Heart left ventricle (tissue), 13 donors: ENCODE results near the gene TOP3B.

Experiments used
- POLR2A ChIP-seq, 2 donors: fragments of 450-650 bp; IDR thresholded peaks; one replicate each; pipeline ENCODE4 v1.6.1; 2017; ENCODE audit warnings: antibody characterized with exemption in 2 of 2, mild to moderate bottlenecking in 2 of 2, moderate library complexity in 2 of 2
- TF ChIP-seq, protein P1 (sequence below), 12 donors: fragments of 200-600 bp; sonication (generic) in 4 of 12; IDR thresholded peaks; one replicate each; pipeline versions ENCODE4 v1.5.0 to v1.8.0; 2018 to 2022; ENCODE audit warnings: antibody characterized with exemption in 12 of 12, mild to moderate bottlenecking in 5 of 12
- donor health status: ischemic (EF 13 %, LVEDD 7.1; RV severe dilation, severe dysfunction).
- donor health status: DM: no; HTN: yes; CAD: no.
- donor health status: DM: no; HTN: no; CAD: no.
- donor health status: ischemic (EF 25% LVEDD 6.9; RV normal size, moderate dysfunction).
- donor health status: ischemic (EF 25% LVEDD 5.7; RV mildly dilated, moderate dysfunction).
- donor health status: ischemic (EF 35%, LVEDD 5.7; RV mildly dilated, moderate dysfunction).
- donor health status: nonischemic (EF 11% LVEDD 7.7; RV severe dilation, severe dysfunction).
- donor health status: DM: yes; HTN: yes; CAD: no.
- donor health status: PGD.
- donor health status: ischemic (EF 29% LVEDD 5.4; RV normal size, mild dysfunction).
- donor health status: nonischemic (EF 23%, LVEDD 6.1; RV moderate dilation, normal function).

GRCh38 chr22:21966643-21967516 lies 15.7 kb downstream of the TOP3B start:
- TF ChIP-seq, protein P1, sequence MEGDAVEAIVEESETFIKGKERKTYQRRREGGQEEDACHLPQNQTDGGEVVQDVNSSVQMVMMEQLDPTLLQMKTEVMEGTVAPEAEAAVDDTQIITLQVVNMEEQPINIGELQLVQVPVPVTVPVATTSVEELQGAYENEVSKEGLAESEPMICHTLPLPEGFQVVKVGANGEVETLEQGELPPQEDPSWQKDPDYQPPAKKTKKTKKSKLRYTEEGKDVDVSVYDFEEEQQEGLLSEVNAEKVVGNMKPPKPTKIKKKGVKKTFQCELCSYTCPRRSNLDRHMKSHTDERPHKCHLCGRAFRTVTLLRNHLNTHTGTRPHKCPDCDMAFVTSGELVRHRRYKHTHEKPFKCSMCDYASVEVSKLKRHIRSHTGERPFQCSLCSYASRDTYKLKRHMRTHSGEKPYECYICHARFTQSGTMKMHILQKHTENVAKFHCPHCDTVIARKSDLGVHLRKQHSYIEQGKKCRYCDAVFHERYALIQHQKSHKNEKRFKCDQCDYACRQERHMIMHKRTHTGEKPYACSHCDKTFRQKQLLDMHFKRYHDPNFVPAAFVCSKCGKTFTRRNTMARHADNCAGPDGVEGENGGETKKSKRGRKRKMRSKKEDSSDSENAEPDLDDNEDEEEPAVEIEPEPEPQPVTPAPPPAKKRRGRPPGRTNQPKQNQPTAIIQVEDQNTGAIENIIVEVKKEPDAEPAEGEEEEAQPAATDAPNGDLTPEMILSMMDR (IDR thresholded peaks at IDR 0.05), result no peak
- TF ChIP-seq POLR2A (IDR thresholded peaks at IDR 0.05), result no peak
